H1 (cell line): ENCODE measurements around the gene GON4L.

Experiments
- ATF2 ChIP-seq: IDR thresholded peaks from 2 replicates; pipeline ENCODE4 v1.6.1; 2012; ENCODE audit warnings: low read length, inconsistent platforms
- BCL11A ChIP-seq, 2 experiments: IDR thresholded peaks; one replicate each; pipeline ENCODE4 v1.6.1; 2011; ENCODE audit warnings: low read depth in 2 of 2, low read length in 2 of 2, mild to moderate bottlenecking in 2 of 2
- CHD2 ChIP-seq: IDR thresholded peaks from 2 replicates; pipeline ENCODE4 v1.6.1; 2012; ENCODE audit warnings: low read length, improper control_type of control experiment
- CREB1 ChIP-seq: IDR thresholded peaks from 2 replicates; pipeline ENCODE4 v1.6.1; 2012; ENCODE audit warnings: inconsistent platforms
- CTCF ChIP-seq, 3 experiments: IDR thresholded peaks; 1 replicate in 2 of 3; 2 replicates in 1 of 3; pipeline versions ENCODE4 v1.5.1 to v1.6.1; 2011; ENCODE audit warnings: low read length in 3 of 3, mild to moderate bottlenecking in 3 of 3, inconsistent platforms in 2 of 3, low read depth in 1 of 3, moderate library complexity in 1 of 3; ENCODE audit not compliant: insufficient read depth in 1 of 3; ENCODE audit errors: control extremely low read depth in 1 of 3
- EGR1 ChIP-seq: IDR thresholded peaks from 2 replicates; pipeline ENCODE4 v1.6.1; 2011; ENCODE audit warnings: low read depth, low read length, borderline replicate concordance
- JUN ChIP-seq: IDR thresholded peaks from 2 replicates; pipeline ENCODE4 v1.6.1; 2011; ENCODE audit warnings: low read depth, mild to moderate bottlenecking, improper control_type of control experiment, low read length
- NANOG ChIP-seq: IDR thresholded peaks from 2 replicates; pipeline ENCODE4 v1.6.1; 2011; ENCODE audit warnings: low read length, low read depth, mild to moderate bottlenecking, inconsistent platforms; ENCODE audit not compliant: insufficient read depth, poor library complexity, severe bottlenecking
- RBBP5 ChIP-seq: IDR thresholded peaks from 2 replicates; pipeline ENCODE4 v1.7.1; 2012; ENCODE audit warnings: low read depth, mild to moderate bottlenecking, inconsistent platforms, low read length, moderate library complexity, borderline replicate concordance
- ZNF274 ChIP-seq: IDR thresholded peaks from 2 replicates; pipeline ENCODE4 v1.7.0; 2012; ENCODE audit warnings: low read length, borderline replicate concordance; ENCODE audit errors: extremely low read depth

GRCh38 chr1:155773221-155773620, 83.8 kb downstream of the GON4L start:
- TF ChIP-seq EGR1, result no peak
- no peak for TF ChIP-seq NANOG
- no peak for TF ChIP-seq CTCF (IDR thresholded peaks at IDR 0.05; ENCODE audit: control extremely low read depth in 1 of 3, insufficient read depth in 1 of 3, low read depth in 1 of 3, low read length in 3 of 3)
- no peak for TF ChIP-seq ZNF274
- TF ChIP-seq BCL11A (IDR thresholded peaks at IDR 0.05; ENCODE audit: low read depth in 2 of 2, low read length in 2 of 2), result no peak
- TF ChIP-seq CREB1, result no peak
- TF ChIP-seq RBBP5, result no peak
- no peak for TF ChIP-seq CHD2
- TF ChIP-seq ATF2, result no peak
- no peak for TF ChIP-seq JUN
